ENCODE results near the gene PMF1.

PMF1 gene

GRCh38 chr1:156253634-156254033, 40.8 kb downstream of the PMF1 start:
- TF ChIP-seq CEBPB (IDR thresholded peaks at IDR 0.05) (no peak), MAX (IDR thresholded peaks at IDR 0.05) (no peak), CREB1 (IDR thresholded peaks at IDR 0.05; ENCODE audit: low read depth) (no peak), YY1 (IDR thresholded peaks at IDR 0.05; ENCODE audit: low read depth) (no peak), FOXM1 (IDR thresholded peaks at IDR 0.05; ENCODE audit: borderline replicate concordance, low read depth) (no peak), RAD21 (IDR thresholded peaks at IDR 0.05; ENCODE audit: low read depth) (no peak)

GRCh38 chr1:156257711-156258110, 44.9 kb downstream of the PMF1 start:
- TF ChIP-seq ZBTB7A (IDR thresholded peaks at IDR 0.05; ENCODE audit: low read depth) (no peak), USF1 (IDR thresholded peaks at IDR 0.05) (no peak), RAD21 (IDR thresholded peaks at IDR 0.05; ENCODE audit: low read depth) (no peak), TCF12 (IDR thresholded peaks at IDR 0.05; ENCODE audit: low read depth) (no peak), CREB1 (IDR thresholded peaks at IDR 0.05; ENCODE audit: low read depth) (no peak), CEBPB (IDR thresholded peaks at IDR 0.05) (no peak), NFIC (IDR thresholded peaks at IDR 0.05) (no peak), REST (IDR thresholded peaks at IDR 0.05; ENCODE audit: low read depth) (no peak), MAX (IDR thresholded peaks at IDR 0.05) (no peak), YY1 (IDR thresholded peaks at IDR 0.05; ENCODE audit: low read depth) (no peak)

GRCh38 chr1:156258859-156259258, 46.1 kb downstream of the PMF1 start:
- no peak for TF ChIP-seq TCF12 (IDR thresholded peaks at IDR 0.05; ENCODE audit: low read depth)
- TF ChIP-seq TEAD4 (IDR thresholded peaks at IDR 0.05), result no peak
- no peak for TF ChIP-seq REST (IDR thresholded peaks at IDR 0.05; ENCODE audit: low read depth)
- no peak for TF ChIP-seq EGR1 (IDR thresholded peaks at IDR 0.05)
- TF ChIP-seq EP300 (IDR thresholded peaks at IDR 0.05; ENCODE audit: borderline replicate concordance), result no peak
- TF ChIP-seq ZBTB7A (IDR thresholded peaks at IDR 0.05; ENCODE audit: low read depth), result no peak
- no peak for TF ChIP-seq NFIC (IDR thresholded peaks at IDR 0.05)

GRCh38 chr1:156259805-156260204, 47.0 kb downstream of the PMF1 start:
- TF ChIP-seq CEBPB (IDR thresholded peaks at IDR 0.05) (no peak), EGR1 (IDR thresholded peaks at IDR 0.05) (no peak), TAF1 (IDR thresholded peaks at IDR 0.05; ENCODE audit: low read depth) (no peak), USF1 (IDR thresholded peaks at IDR 0.05) (no peak), ZBTB7A (IDR thresholded peaks at IDR 0.05; ENCODE audit: low read depth) (no peak), RAD21 (IDR thresholded peaks at IDR 0.05; ENCODE audit: low read depth) (no peak), CREB1 (IDR thresholded peaks at IDR 0.05; ENCODE audit: low read depth) (no peak), YY1 (IDR thresholded peaks at IDR 0.05; ENCODE audit: low read depth) (no peak), REST (IDR thresholded peaks at IDR 0.05; ENCODE audit: low read depth) (no peak), TEAD4 (IDR thresholded peaks at IDR 0.05) (no peak), FOXM1 (IDR thresholded peaks at IDR 0.05; ENCODE audit: borderline replicate concordance, low read depth) (no peak), MAX (IDR thresholded peaks at IDR 0.05) (no peak), TCF12 (IDR thresholded peaks at IDR 0.05; ENCODE audit: low read depth) (no peak), EP300 (IDR thresholded peaks at IDR 0.05; ENCODE audit: borderline replicate concordance) (no peak), NFIC (IDR thresholded peaks at IDR 0.05) (no peak)

- no peak for TF ChIP-seq EP300 (IDR thresholded peaks at IDR 0.05; ENCODE audit: borderline replicate concordance)
Measured at GRCh38 chr1:156260896-156261295, 48.1 kb downstream of the PMF1 start.
